SU-DHL-6 (cell line): ENCODE results near the gene E4F1.

Experiments
- H2AFZ ChIP-seq: fragments of 200-600 bp; sonication (generic); 2 replicates; pipeline ENCODE4 v1.6.1; 2014; ENCODE audit warnings: low read depth, mild to moderate bottlenecking, moderate library complexity, mixed read lengths, antibody characterized with exemption, low read length; ENCODE audit not compliant: severe bottlenecking
- H3F3A ChIP-seq: fragments of 200-600 bp; shearing (Covaris generic); 2 replicates; pipeline ENCODE4 v1.6.0; 2016; ENCODE audit warnings: antibody characterized with exemption, mild to moderate bottlenecking; ENCODE audit not compliant: insufficient read depth
- H3K27ac ChIP-seq: fragments of 200-600 bp; sonication (generic); 2 replicates; pipeline ENCODE4 v1.5.1; 2016; ENCODE audit warnings: low read depth, mild to moderate bottlenecking, low read length, moderate library complexity, mixed read lengths
- H3K27me3 ChIP-seq: fragments of 200-600 bp; sonication (generic), shearing (Covaris generic); 2 replicates; pipeline ENCODE4 v1.6.0; 2014; ENCODE audit warnings: mild to moderate bottlenecking, low read length
- H3K36me3 ChIP-seq: fragments of 200-600 bp; sonication (generic); 2 replicates; pipeline ENCODE4 v1.6.1; 2014; ENCODE audit warnings: mild to moderate bottlenecking, low read length, mixed read lengths
- H3K4me2 ChIP-seq: fragments of 300-600, 200-600 bp; shearing (Covaris generic), sonication (generic); 2 replicates; pipeline ENCODE4 v1.6.0; 2014; ENCODE audit warnings: low read length, low read depth, mild to moderate bottlenecking; ENCODE audit not compliant: poor library complexity, severe bottlenecking
- H3K4me3 ChIP-seq: fragments of 200-600 bp; sonication (generic); 2 replicates; pipeline ENCODE4 v1.5.1; 2014; ENCODE audit warnings: antibody characterized with exemption, low read length, mild to moderate bottlenecking, mixed read lengths; ENCODE audit not compliant: insufficient read depth, poor library complexity, severe bottlenecking
- H3K79me2 ChIP-seq: fragments of 200-600 bp; sonication (generic); 2 replicates; pipeline ENCODE4 v1.6.1; 2014; ENCODE audit warnings: mild to moderate bottlenecking, low read length, moderate library complexity; ENCODE audit not compliant: insufficient read depth
- H3K9ac ChIP-seq: fragments of 200-600 bp; sonication (generic); 2 replicates; pipeline ENCODE4 v1.7.0; 2014; ENCODE audit warnings: mild to moderate bottlenecking, low read length
- H3K9me2 ChIP-seq: fragments of 200-600 bp; sonication (generic); replicated peaks from 2 replicates; pipeline ENCODE4 v1.6.1; 2014; ENCODE audit warnings: low read length; ENCODE audit not compliant: insufficient read depth
- H3K9me3 ChIP-seq: fragments of 200-600 bp; sonication (generic); 2 replicates; pipeline ENCODE4 v1.6.1; 2014; ENCODE audit warnings: low read length, mixed read lengths; ENCODE audit not compliant: insufficient read depth
- H4K20me1 ChIP-seq: fragments of 200-600 bp; sonication (generic); 2 replicates; pipeline ENCODE4 v1.6.1; 2014; ENCODE audit warnings: low read depth, mild to moderate bottlenecking, antibody characterized with exemption, low read length, moderate library complexity, mixed read lengths
- EZH2phosphoT487 ChIP-seq: fragments of 200-600 bp; sonication (generic), shearing (Covaris generic); conservative IDR thresholded peaks from 2 replicates; pipeline ENCODE4 v1.6.1; 2018; ENCODE audit warnings: mild to moderate bottlenecking, antibody characterized with exemption, low read length, moderate library complexity, mixed read lengths
- TF ChIP-seq, protein P1 (sequence below): fragments of 200-600 bp; sonication (generic); IDR thresholded peaks from one replicate; pipeline ENCODE4 v1.5.1; 2017; ENCODE audit warnings: antibody characterized with exemption, mild to moderate bottlenecking, low read length, moderate library complexity; ENCODE audit not compliant: insufficient read depth, poor library complexity, severe bottlenecking

E4F1 gene

DNA sequence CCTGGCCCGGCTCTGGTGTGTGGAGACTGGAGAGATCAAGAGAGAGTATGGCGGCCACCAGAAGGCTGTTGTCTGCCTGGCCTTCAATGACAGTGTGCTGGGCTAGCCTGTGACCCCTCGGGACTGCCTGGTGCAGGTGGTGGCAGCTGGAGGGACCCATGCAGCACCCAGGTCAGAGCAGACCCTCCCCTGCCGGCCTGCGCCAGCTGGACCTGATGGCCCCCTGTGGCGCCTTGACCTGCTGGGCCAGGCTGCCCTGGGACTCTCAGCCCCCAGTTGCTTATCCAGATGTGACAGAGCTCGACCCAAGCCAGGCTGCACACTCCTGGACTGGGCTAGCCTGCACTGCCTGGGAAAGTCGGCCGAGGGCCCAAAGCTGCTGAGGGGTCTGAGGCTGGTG, 14.6 kb upstream of the E4F1 start:
- Histone ChIP-seq H3K36me3 (no peaks in the 10 kb centered on the region), H3K27ac (no peak overlapping the region), H3K9me2 (no peaks in the 10 kb centered on the region), H3K4me2 (no peak overlapping the region), H3K27me3 (no peaks in the 10 kb centered on the region), H3F3A (peaks cover 7% of the 10 kb centered on the region; the same call in 1 of the 2 replicates), H3K9me3 (no peaks in the 10 kb centered on the region), H4K20me1 (no peaks in the 10 kb centered on the region), H3K4me3 (no peak overlapping the region), H3K9ac (no peak overlapping the region), H2AFZ (no peak overlapping the region), H3K79me2 (peaks cover 21% of the 10 kb centered on the region)
- TF ChIP-seq, protein P1, sequence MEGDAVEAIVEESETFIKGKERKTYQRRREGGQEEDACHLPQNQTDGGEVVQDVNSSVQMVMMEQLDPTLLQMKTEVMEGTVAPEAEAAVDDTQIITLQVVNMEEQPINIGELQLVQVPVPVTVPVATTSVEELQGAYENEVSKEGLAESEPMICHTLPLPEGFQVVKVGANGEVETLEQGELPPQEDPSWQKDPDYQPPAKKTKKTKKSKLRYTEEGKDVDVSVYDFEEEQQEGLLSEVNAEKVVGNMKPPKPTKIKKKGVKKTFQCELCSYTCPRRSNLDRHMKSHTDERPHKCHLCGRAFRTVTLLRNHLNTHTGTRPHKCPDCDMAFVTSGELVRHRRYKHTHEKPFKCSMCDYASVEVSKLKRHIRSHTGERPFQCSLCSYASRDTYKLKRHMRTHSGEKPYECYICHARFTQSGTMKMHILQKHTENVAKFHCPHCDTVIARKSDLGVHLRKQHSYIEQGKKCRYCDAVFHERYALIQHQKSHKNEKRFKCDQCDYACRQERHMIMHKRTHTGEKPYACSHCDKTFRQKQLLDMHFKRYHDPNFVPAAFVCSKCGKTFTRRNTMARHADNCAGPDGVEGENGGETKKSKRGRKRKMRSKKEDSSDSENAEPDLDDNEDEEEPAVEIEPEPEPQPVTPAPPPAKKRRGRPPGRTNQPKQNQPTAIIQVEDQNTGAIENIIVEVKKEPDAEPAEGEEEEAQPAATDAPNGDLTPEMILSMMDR, result no peak
- TF ChIP-seq EZH2phosphoT487, result no peak

DNA sequence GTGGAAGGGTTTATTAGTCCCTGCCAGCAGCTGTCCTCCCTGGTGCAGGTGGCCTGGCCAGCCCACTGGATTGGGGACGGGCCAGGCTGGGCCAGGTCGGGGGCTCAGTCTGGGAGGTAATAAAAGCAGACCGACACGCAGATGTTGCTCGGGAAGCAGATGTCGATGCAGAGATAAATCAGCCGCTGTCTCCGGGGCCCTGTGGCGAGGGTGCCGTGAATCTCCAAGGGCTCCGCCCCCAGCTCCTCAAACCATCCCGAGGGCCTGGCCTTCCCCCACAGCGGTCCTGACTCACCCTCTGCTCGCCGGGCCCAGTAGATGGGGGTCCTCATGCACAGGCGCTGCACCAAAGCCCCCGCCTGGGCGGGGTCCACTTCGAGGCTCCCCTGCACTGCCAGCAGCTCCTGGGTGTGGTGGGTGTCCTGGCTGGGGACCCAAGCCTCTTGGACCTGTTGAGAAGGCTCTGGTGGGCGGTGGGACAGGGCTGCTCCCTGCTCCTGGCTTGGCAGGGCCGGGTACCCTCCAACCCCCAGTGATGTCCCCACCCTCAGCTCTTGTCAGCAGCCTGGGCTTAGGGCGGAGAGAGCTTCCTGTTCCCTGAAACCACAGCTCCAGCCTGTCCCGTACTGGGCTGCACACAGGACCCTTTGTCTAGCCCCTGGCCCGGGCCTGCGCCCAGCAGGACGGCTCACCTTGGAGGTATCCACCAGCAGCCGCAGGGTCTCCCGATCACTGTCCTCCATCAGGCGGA, 14.0 kb upstream of the E4F1 start:
- no peaks in the 10 kb centered on the region for H3K36me3 ChIP-seq
- H3K4me3 ChIP-seq, result no peak overlapping the region
- H4K20me1 ChIP-seq, result no peaks in the 10 kb centered on the region
- no peak overlapping the region for H3K9ac ChIP-seq
- H3K27me3 ChIP-seq, result no peaks in the 10 kb centered on the region
- no peaks in the 10 kb centered on the region for H3K9me3 ChIP-seq
- no peak overlapping the region for H2AFZ ChIP-seq
- TF ChIP-seq, protein P1, result no peak
- TF ChIP-seq EZH2phosphoT487, result no peak
- no peak overlapping the region for H3K4me2 ChIP-seq
- peaks cover 7% of the 10 kb centered on the region; the same call in 1 of the 2 replicates for H3F3A ChIP-seq
- no peak overlapping the region for H3K27ac ChIP-seq
- H3K9me2 ChIP-seq, result no peaks in the 10 kb centered on the region
- H3K79me2 ChIP-seq, result peaks cover 26% of the 10 kb centered on the region

DNA sequence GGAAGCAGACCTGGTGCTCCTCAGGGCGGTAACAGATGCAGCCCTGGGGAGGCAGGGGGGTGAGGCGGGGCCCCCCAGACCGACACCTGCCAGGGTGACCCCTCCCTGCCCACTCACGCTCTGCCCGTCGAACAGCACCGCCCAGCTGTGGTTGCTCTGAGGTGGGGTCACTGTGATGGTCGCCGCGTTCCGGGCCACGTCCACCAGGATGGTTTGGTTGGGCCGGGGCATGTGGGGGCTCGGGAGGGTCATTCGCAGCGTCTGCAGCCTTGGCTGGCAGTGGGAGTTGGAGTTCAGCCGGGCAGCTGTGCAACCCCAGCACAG, 13.4 kb upstream of the E4F1 start:
- H2AFZ ChIP-seq, result no peak overlapping the region
- no peaks in the 10 kb centered on the region for H4K20me1 ChIP-seq
- H3K27me3 ChIP-seq, result no peaks in the 10 kb centered on the region
- H3K9me3 ChIP-seq, result no peaks in the 10 kb centered on the region
- H3F3A ChIP-seq, result peaks cover 7% of the 10 kb centered on the region; the same call in 1 of the 2 replicates
- H3K9me2 ChIP-seq, result no peaks in the 10 kb centered on the region
- no peak overlapping the region for H3K4me2 ChIP-seq
- H3K27ac ChIP-seq, result no peak overlapping the region
- H3K4me3 ChIP-seq, result no peak overlapping the region
- no peak for TF ChIP-seq EZH2phosphoT487
- TF ChIP-seq, protein P1, result no peak
- H3K79me2 ChIP-seq, result peaks cover 26% of the 10 kb centered on the region
- no peak overlapping the region for H3K9ac ChIP-seq
- no peaks in the 10 kb centered on the region for H3K36me3 ChIP-seq
